Right renal cortex interstitium (tissue), 3 donors: ENCODE data around the gene FBXL17. TPM values are rescaled to one million over a fixed set of nuclear protein-coding genes. Genes with fewer than 3 reads are reported as not detected.

Source experiments
- DNase-seq, 3 donors: peaks; one replicate each; pipeline ENCODE4 v3.0.0-alpha.2; 2013; ENCODE audit warnings: low read depth in 3 of 3, low spot score in 2 of 3
- polyA plus RNA-seq, 3 donors: library from polyadenylated mRNA; unstranded; fragments of 120-200 nt; gene quantifications; one replicate each; pipeline ENCODE4 v1.2.1, GENCODE V29; 2013; ENCODE audit not compliant: insufficient read length in 3 of 3

The FBXL17 gene
- polyA plus RNA-seq, 3 donors, result 33.5 to 36.4 (median 36.1) TPM

DNA sequence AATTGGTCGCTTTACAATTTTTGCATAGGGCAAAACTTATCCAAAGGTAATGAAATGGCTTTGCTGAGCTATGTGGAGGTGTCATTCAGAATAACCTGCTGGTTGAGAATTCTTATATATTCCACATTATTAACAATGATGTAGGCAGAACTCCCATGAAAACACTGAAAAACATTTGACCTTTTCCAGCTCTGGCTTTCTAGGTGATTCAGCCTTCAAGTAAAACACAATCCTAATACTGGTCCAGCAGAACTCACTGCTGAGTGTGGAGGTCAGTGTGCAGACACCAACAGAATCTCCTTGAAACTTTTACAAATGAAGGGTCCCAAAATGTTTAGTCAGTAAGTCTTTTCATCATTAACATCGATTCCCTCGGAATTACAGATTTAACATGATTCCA lies 549.2 kb downstream of the FBXL17 start:
- DNase-seq, result no peak

DNA sequence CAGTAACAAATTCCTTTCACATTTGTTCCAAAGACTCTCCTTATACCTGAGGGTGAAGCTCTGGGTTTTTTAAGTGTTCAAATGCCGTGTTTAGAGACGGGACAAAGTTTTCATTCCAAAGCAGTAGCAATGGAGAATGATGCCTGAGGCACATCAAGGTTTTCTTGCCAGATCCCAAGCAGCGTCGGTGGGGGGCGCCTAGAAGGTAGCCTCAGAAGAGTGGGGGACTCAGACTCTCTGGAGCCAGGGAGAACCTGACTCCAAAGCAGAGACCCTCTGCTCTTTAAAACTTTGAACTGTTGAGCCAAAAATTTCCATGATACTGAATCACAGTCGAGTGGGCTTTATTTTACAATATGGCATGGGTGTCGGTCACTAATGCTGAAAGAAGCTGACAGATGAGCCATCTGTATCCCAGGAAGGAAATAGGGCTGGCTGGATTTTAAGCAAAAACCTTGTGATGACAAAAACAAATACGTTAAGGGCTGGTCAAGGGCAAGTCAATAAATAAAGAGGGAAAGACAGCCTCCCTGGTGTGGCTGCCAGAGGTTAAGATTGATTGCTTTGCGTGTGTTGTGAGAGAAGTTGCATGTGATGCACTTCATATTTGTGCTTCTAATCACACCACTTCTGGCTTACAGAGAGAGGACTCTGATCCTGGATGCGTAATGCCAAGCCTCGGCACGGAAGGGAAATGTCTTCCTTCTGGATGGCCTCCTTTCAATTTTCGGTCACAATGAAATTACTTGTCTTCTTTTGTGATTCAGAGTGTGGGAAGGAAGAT lies 550.1 kb downstream of the FBXL17 start:
- no peak for DNase-seq

DNA sequence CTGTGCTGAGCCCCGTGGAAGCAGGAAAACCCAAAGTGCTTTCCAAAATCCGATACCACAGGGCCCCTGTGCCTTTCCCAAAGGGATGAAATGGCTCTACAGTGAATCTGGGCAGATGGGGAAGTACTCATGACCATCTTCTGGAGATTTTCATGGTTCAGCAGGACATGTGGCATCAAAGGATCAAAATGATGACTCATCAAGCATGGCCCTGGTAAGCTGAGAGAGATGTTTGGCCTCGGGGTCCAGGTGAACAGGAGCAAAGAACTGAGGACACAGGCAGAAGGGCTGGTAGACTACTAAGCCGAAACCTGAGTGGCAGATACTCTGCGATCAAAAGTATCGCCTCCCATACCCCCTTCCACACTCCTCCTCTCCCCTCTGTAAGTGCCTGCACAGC lies 551.1 kb downstream of the FBXL17 start:
- DNase-seq, result no peak

DNA sequence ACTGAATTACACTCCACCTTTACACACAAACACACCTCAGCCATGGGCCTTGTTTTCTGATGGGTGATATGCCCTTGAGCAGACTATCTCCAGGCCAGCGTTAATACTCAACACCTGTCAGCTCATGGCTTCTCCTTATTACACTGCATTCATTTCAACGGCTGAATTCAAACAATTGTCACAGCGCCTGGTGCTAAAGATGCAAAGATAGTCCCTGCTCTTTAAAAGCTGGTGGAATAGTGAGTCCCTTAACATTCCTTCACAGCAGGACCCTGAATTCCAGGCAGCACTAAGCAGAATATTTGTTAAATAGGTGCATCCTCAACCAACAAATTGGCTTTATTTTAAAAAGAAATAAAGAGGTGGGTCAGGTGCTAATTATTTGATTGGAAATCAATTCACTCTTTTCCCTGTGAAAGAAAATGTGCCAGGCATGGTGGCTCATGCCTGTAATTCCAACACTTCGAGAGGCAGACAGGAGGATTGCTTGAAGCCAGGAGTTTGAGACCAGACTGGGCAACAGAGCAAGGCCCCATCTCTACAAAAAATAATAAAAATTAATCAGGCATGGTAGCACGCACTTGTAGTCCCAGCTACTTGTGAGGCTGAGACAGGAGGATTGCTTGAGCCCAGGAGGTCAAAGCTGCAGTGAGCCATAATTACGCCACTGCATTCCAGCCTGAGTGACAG lies 555.4 kb downstream of the FBXL17 start:
- no peak for DNase-seq

DNA sequence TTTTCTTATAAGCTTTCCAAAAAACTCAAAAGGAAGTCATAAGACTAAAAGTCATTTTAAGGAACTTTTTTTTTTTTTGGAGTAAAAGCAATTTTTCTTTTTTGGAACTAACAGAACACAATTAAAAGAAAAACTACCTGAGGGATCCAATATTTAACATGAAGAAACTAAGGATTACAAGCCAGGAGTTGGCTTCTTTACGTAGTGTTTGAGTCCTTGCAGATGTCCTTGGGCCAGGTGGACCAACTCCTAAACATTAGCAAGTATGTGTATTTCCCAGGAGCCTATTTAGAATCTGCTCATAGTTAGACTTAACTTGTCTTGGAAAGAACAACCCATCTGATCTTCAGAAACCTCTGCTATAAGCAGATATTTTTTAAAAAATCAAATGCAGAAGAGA lies 557.1 kb downstream of the FBXL17 start:
- no peak for DNase-seq

DNA sequence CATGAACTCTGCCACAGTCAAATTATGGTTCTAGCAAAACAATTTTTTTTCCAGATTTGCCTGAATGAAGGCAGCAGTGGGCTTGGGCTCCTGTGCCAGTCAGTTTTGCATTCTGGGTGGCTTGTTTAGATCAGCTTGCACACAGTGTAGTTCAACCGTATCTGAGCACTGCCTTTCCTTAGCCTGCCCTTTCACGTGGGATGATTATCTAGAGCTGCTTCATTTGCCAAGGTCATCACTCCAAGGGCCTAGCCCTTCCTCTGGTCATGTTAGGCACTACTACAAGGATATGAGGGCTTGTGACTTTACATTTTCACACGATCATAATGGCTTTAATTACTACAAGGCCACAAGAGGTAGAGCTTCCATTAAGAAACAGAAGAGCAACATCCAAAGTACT lies 560.6 kb downstream of the FBXL17 start:
- DNase-seq, result no peak

DNA sequence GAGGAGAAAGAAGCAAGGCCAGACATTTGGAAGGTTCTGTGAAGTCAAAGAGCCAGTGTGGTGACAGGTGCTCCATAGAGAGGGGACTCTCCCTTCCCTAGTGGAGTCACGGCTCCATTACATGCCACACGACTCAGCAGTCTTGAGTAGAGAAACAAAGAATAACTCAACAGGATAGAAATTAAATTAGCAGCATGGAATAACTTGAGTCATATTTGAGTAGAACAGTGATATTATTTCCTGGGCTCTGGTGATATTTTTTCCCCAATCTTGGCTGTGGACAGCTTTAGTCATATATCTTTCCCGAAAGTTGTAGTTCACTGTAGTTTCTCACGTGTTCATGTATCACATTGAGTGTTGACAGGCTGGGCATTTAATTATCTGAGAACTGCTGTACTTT lies 561.5 kb downstream of the FBXL17 start:
- DNase-seq, result no peak

DNA sequence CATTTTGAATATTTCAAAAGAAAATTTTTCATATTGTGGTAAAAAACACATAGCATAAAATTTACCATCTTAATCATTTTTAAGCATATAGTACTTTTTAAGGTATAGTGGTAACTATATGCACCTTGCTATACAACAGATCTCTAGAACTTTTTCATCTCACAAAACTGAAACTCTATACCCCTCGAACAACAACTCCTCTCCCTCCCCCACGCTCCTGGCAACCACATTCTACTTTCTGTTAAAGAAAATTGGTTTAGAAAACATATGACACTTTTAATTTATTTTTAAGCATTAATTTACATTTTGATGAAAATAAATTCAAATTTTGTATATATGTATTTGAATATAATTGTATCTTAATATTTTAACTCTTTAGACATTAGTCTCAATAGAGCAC lies 563.9 kb downstream of the FBXL17 start:
- DNase-seq, result no peak

DNA sequence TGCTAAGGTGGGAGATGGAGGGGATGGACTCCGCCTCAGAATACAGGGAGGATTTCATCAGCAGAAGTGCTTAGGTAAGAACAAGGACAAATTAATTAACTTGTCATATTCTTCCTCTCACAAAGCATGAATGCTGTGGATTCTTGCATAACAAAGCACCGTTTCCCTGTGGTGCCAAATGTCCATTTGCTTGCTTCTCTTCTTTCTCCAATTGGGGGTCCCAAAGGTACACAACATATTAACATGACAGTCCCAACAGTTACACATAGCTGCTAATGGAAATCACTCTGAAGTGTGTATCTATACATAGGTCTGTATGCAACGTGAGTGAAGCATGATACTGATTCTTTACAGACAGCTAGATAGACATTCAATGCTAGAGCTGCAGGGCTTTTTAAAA lies 564.5 kb downstream of the FBXL17 start:
- no peak for DNase-seq

DNA sequence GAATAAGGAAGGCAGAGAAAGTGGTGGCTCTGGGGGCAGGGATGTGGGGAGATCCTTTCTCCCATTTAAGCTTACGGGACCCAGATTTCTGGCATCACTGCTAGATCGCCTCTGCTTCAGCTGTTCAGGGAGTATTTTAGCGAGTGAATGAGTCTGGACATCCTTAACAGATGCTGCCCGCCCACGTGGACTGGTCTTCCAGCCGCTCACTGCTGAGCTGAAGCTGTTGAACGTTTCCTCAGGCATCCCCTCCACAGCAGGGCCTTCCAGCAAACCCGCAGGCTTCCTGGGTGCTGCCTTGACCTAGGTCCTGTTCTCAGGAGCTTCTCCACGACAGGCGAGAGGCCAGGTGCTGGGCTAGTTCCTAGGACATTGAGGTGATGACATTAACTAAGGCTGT lies 566.8 kb downstream of the FBXL17 start:
- no peak for DNase-seq

DNA sequence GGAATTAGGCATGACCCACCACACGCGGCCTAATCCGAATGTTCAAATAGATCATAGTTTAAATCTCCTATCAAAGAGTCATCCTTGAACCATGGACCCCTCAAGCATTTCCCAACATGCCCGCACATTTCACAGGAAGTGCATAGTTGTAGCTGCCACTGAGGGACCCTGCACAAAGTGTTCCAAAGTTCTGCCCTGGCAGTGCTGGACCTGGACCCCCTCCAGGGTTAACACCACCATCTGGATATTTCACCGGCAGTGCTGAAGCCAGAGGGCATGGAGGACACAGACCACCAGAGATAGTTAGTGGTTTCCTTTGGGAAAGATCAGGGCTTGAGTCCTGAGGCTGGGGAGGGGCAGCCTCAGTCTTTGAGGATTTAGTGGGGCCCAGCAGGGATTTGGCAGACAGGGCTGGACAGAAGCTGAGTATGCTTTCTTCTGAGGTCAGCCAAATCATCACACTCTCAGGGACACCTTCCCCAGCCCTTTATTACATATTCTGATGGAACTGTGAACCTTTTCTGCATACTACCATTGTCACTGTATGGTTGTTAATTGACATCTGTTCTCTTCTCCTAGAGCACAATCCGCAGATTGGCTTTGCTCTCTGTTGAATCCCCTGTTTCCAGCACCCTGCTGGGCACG lies 567.6 kb downstream of the FBXL17 start:
- no peak for DNase-seq

DNA sequence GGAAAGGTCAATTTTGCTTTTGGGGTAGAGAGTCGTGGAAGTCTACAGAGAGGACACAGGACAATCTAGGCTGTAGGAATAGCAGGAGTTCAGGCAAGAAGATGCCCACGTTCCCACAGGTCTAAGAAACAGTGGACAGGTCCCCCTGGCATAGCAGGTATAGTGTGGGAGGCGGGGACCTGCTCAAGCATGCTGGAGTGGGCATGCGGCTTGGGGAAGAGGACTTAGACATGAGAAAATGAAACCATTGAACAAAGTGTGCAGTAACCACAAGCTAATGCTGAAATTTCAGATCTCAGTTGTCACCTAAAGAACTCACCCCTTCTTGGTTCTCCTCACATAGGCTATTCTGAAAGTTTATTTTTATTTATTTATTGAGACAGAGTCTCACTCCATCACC lies 568.3 kb downstream of the FBXL17 start:
- no peak for DNase-seq

DNA sequence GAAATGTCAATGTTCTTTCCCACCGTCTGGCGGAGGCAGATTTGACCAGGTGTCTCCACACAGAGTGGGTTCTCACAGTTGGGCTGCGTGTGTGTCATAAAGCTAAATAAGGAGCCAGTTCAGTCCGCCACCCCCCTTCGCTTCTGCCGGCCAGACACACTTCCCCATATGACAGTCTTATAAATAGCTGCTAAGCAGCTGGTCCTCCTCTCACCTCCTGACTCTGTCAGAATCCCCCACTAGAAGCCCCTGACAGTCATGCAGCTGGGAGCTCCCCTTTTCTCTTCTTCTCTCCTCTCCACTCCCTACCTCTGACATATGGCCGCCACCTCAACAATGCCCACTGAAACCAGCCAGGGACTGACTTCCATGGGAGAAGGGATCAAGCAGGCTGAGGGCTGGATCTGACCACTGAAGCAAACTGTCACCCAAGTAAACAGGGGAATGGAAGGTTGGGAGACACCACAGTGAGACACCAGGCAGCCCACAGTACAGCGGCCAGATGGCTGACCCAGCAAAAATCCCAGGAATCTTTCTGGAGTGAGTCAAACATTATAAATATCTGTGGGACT lies 569.2 kb downstream of the FBXL17 start:
- DNase-seq, result no peak

DNA sequence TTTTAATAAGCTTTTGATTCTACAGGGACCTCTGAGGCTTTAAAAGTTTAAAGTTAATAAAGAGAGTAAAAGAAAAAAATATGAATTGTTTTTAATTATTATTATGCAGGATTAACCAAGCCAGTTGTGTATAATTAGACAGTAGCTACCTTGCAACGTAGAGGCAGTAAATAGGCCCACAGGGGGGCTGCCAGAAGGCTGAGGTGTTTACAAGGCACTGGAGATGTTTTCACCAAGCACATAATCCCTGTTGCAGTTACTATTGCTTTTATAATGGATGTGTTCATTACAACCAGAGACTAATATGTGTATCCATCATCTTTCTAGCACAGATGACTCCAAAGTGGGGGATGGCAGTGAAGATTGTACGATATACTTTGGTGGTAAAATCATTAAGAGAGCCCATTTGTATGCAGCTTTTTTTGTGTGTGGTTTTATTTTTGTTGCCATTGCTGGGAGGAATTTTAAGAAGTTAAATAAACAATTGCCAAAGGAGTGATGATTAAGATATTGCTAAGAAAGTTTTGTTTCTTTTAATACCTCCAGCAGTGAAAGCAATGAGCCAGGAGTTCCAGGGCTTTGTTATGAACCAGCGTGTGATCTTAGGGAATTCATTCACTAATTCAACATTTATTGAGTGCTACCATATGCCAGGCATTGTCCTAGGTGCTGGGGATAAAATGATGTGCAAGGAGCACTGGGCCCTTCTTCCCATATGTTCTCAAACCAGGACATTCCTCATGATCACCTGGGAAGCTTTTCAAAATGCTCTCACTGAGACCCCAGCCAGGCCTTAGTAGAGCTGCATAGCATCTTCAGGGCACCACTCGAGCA lies 572.5 kb downstream of the FBXL17 start:
- DNase-seq, result no peak
